GM23248 (cell line): ENCODE data around the gene TMEM201. TPM values are rescaled to one million over a fixed set of nuclear protein-coding genes. Genes with fewer than 3 reads are reported as not detected.

Experiments
- DNase-seq: peaks from one replicate; pipeline ENCODE4 v3.0.0-alpha.2; 2015
- H2AFZ ChIP-seq: fragments of 200-600 bp; sonication (generic); 2 replicates; pipeline ENCODE4 v1.6.1; 2016; ENCODE audit warnings: antibody characterized with exemption
- H3F3A ChIP-seq: fragments of 200-600 bp; sonication (generic); 2 replicates; pipeline ENCODE4 v1.6.1; 2016; ENCODE audit warnings: mild to moderate bottlenecking, antibody characterized with exemption, mixed run types; ENCODE audit not compliant: insufficient read depth
- H3K27ac ChIP-seq: fragments of 200-600 bp; sonication (generic); 2 replicates; pipeline ENCODE4 v1.5.1; 2016; ENCODE audit warnings: mild to moderate bottlenecking
- H3K27me3 ChIP-seq: fragments of 200-600 bp; sonication (generic); replicated peaks from 2 replicates; pipeline ENCODE4 v1.6.1; 2016; ENCODE audit warnings: mild to moderate bottlenecking; ENCODE audit not compliant: insufficient read depth
- H3K36me3 ChIP-seq: fragments of 200-600 bp; sonication (generic); 2 replicates; pipeline ENCODE4 v1.6.1; 2016; ENCODE audit warnings: low read depth, mild to moderate bottlenecking
- H3K4me1 ChIP-seq: fragments of 200-600 bp; sonication (generic); 2 replicates; pipeline ENCODE4 v1.6.1; 2016; ENCODE audit warnings: mild to moderate bottlenecking; ENCODE audit not compliant: insufficient read depth
- H3K4me2 ChIP-seq: fragments of 200-600 bp; sonication (generic); one replicate; pipeline ENCODE4 v1.6.1; 2016; ENCODE audit warnings: mild to moderate bottlenecking; ENCODE audit not compliant: unreplicated experiment
- H3K4me3 ChIP-seq: fragments of 200-600 bp; sonication (generic); 2 replicates; pipeline ENCODE4 v1.5.1; 2016; ENCODE audit warnings: mild to moderate bottlenecking
- H3K79me2 ChIP-seq: fragments of 200-600 bp; sonication (generic); 2 replicates; pipeline ENCODE4 v1.6.1; 2016; ENCODE audit warnings: mild to moderate bottlenecking; ENCODE audit not compliant: insufficient read depth
- H3K9ac ChIP-seq: fragments of 200-600 bp; sonication (generic); 2 replicates; pipeline ENCODE4 v1.6.1; 2016; ENCODE audit warnings: mild to moderate bottlenecking
- H3K9me2 ChIP-seq: fragments of 200-600 bp; sonication (generic); 2 replicates; pipeline ENCODE4 v1.6.1; 2016; ENCODE audit warnings: mixed run types, mild to moderate bottlenecking, moderate library complexity; ENCODE audit not compliant: insufficient read depth
- H3K9me3 ChIP-seq: fragments of 200-600 bp; sonication (generic); one replicate; pipeline ENCODE4 v1.6.1; 2017; ENCODE audit warnings: low read depth
- H4K20me1 ChIP-seq: fragments of 200-600 bp; sonication (generic); 2 replicates; pipeline ENCODE4 v1.6.0; 2016; ENCODE audit not compliant: insufficient read depth
- EZH2 ChIP-seq: fragments of 200-600 bp; sonication (generic); IDR thresholded peaks from 2 replicates; pipeline ENCODE4 v1.6.1; 2018; ENCODE audit warnings: antibody characterized with exemption, mild to moderate bottlenecking; ENCODE audit not compliant: insufficient read depth, poor library complexity, severe bottlenecking
- EZH2phosphoT487 ChIP-seq: fragments of 200-600 bp; sonication (generic); IDR thresholded peaks from 2 replicates; pipeline ENCODE4 v1.6.1; 2018; ENCODE audit warnings: antibody characterized with exemption, moderate library complexity, mild to moderate bottlenecking, low read depth; ENCODE audit not compliant: insufficient read depth
- WGBS, 2 experiments: methylation state at CpG; one replicate each; pipeline ENCODE4 v1.1.6; 2015 to 2017; ENCODE audit warnings: low lambda C conversion rate in 2 of 2, low coverage in 1 of 2; ENCODE audit errors: missing lambda C conversion rate in 2 of 2; 5-methylcytosine and 5-hydroxymethylcytosine counted together
- in situ Hi-C: fragments of 300-500 bp; cut with MboI; formaldehyde crosslinking; loops from 2 replicates; pipeline ENCODE4 v1.15.0; 2020
- polyA plus RNA-seq: library from polyadenylated mRNA; unstranded; fragments of >200 nt; fragmentation: Nextera tagmentation; extraction: Ambion mirVana; gene quantifications from 2 replicates; pipeline ENCODE4 v1.2.1, GENCODE V29; 2016
- total RNA-seq: library from RNA; depleted of rRNA; stranded (reverse); fragments of >200 nt; shearing (Covaris generic); gene quantifications from 2 replicates; pipeline ENCODE4 v1.2.3, GENCODE V29; 2014

The TMEM201 gene
- total and polyA plus RNA-seq, 2 experiments from 2014 or later = 5.7 to 6.7 TPM

GRCh38 chr1:9628541-9629444 lies 40.1 kb downstream of the TMEM201 start:
- H3K27me3 ChIP-seq = no peaks in the 10 kb centered on the region
- H3K27ac ChIP-seq = no peak overlapping the region
- 73% methylated on average over 19 to 23 of the region's 23 CpGs for WGBS, 2 experiments
- DNase-seq = no peak
- H3K9me3 ChIP-seq = no peaks in the 10 kb centered on the region
- H3K4me2 ChIP-seq = no peak overlapping the region
- no peaks in the 10 kb centered on the region for H4K20me1 ChIP-seq
- no peak overlapping the region for H3K9ac ChIP-seq
- no peaks in the 10 kb centered on the region for H3K79me2 ChIP-seq
- H3K4me3 ChIP-seq = no peak overlapping the region
- TF ChIP-seq EZH2phosphoT487 = no peak
- TF ChIP-seq EZH2 = no peak
- H3K9me2 ChIP-seq = no peaks in the 10 kb centered on the region
- H3K4me1 ChIP-seq = no peaks in the 10 kb centered on the region
- in situ Hi-C loops = no loop called here
- H3F3A ChIP-seq = no peaks in the 10 kb centered on the region
- no peak overlapping the region for H2AFZ ChIP-seq
- no peaks in the 10 kb centered on the region for H3K36me3 ChIP-seq

DNA sequence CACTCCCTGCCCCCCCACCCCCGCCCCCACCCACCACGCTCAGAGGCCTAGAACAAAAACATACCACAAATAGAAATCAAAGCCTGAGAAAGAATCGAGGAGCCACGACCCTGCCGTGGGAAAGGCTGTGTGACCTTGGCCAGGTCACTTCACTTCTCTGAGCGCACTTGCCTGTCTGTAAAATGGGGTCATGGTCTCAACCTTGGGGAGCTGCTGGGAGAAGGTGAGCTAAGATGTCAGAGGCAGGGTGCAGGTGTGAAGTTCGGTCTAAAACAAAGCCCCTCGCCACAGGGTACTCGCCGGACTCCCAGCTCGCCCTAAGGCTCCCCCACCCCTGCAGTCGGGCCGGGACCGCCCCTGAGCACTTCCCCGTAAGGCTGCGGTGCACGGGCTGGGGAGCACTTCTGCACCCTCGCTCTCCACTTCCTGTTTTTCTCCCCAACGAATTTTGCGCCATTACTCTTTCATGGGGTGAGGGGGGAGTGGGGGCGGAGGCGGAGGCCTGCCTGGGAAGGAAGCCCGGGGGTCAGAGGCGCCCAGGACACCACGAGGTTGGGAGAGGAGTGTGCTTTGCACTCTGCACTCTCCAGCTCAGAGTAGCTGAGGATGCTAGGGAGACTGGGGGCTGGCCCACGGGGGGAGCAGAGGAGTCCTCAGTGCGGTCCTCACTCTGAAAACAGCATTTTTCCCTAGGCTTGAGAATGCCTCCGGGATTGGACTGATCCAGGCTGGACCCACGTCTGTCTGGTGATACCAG lies 40.9 kb downstream of the TMEM201 start:
- Histone ChIP-seq H3K27ac (no peak overlapping the region), H2AFZ (no peak overlapping the region), H3F3A (no peaks in the 10 kb centered on the region), H4K20me1 (no peaks in the 10 kb centered on the region), H3K4me1 (no peaks in the 10 kb centered on the region), H3K9me3 (no peaks in the 10 kb centered on the region), H3K9ac (no peak overlapping the region), H3K4me3 (no peak overlapping the region), H3K9me2 (no peaks in the 10 kb centered on the region), H3K27me3 (no peaks in the 10 kb centered on the region), H3K36me3 (no peaks in the 10 kb centered on the region), H3K4me2 (no peak overlapping the region), H3K79me2 (no peaks in the 10 kb centered on the region)
- DNase-seq = no peak
- in situ Hi-C loops = loop anchor here (10.0 kb wide), 1 partner anchor 235 kb away; no protein-coding TSS in a partner anchor
- TF ChIP-seq EZH2 = no peak
- no peak for TF ChIP-seq EZH2phosphoT487
- WGBS, 2 experiments = 53 to 57% methylated on average over 23 to 27 of the region's 29 CpGs

- H3K9me3 ChIP-seq = no peaks in the 10 kb centered on the region
- no peak overlapping the region for H3K9ac ChIP-seq
- no peaks in the 10 kb centered on the region for H3K27me3 ChIP-seq
- no peak overlapping the region for H3K4me2 ChIP-seq
- TF ChIP-seq EZH2phosphoT487 (no peak), EZH2 (no peak)
- no peak overlapping the region for H3K27ac ChIP-seq
- no peaks in the 10 kb centered on the region for H3K79me2 ChIP-seq
- DNase-seq = no peak
- H3F3A ChIP-seq = no peaks in the 10 kb centered on the region
- H4K20me1 ChIP-seq = no peaks in the 10 kb centered on the region
- 66% methylated on average over 7 to 8 of the region's 8 CpGs for WGBS, 2 experiments
- H3K9me2 ChIP-seq = no peaks in the 10 kb centered on the region
- no peaks in the 10 kb centered on the region for H3K4me1 ChIP-seq
- no peak overlapping the region for H2AFZ ChIP-seq
- H3K36me3 ChIP-seq = no peaks in the 10 kb centered on the region
- no peak overlapping the region for H3K4me3 ChIP-seq
- in situ Hi-C loops = loop anchor here (10.0 kb wide), 1 partner anchor 234 kb away; no protein-coding TSS in a partner anchor
Observed at GRCh38 chr1:9630331-9631111, 41.8 kb downstream of the TMEM201 start.

- no peak overlapping the region for H3K4me2 ChIP-seq
- no peak overlapping the region for H3K27ac ChIP-seq
- no peaks in the 10 kb centered on the region for H3F3A ChIP-seq
- H3K9me3 ChIP-seq = no peaks in the 10 kb centered on the region
- H3K36me3 ChIP-seq = no peaks in the 10 kb centered on the region
- H4K20me1 ChIP-seq = no peaks in the 10 kb centered on the region
- H3K79me2 ChIP-seq = no peaks in the 10 kb centered on the region
- 67 to 71% methylated on average over 3 of the region's 3 CpGs for WGBS, 2 experiments
- no peak for TF ChIP-seq EZH2
- TF ChIP-seq EZH2phosphoT487 = no peak
- H2AFZ ChIP-seq = no peak overlapping the region
- no peak overlapping the region for H3K4me3 ChIP-seq
- in situ Hi-C loops = loop anchor here (10.0 kb wide), 1 partner anchor 233 kb away; no protein-coding TSS in a partner anchor
- no peaks in the 10 kb centered on the region for H3K9me2 ChIP-seq
- H3K9ac ChIP-seq = no peak overlapping the region
- H3K4me1 ChIP-seq = no peaks in the 10 kb centered on the region
- DNase-seq = no peak
- no peaks in the 10 kb centered on the region for H3K27me3 ChIP-seq
Observed at GRCh38 chr1:9631613-9632012, 42.9 kb downstream of the TMEM201 start.
